Astrocyte of the spinal cord (primary cell): Measurements from ENCODE around the gene PUS3.
"Not testable (repeated sequence)": the region's sequence is repeated elsewhere in the genome, so short reads cannot be mapped to it uniquely, and the experiment has no call there.

ENCODE experiments used
- DNase-seq: peaks from one replicate; pipeline ENCODE4 v3.0.0; 2011; ENCODE audit warnings: low read depth, low spot score
- H3K4me3 ChIP-seq: 2 replicates; pipeline ENCODE4 v1.5.1; 2011; ENCODE audit warnings: low read depth, mild to moderate bottlenecking, low read length, moderate library complexity
- in situ Hi-C: cut with HindIII; loops from 2 replicates; pipeline ENCODE4 v1.10.0; 2017; ENCODE audit warnings: low sequenced_read_pairs
- TF ChIP-seq, protein P1 (sequence below): IDR thresholded peaks from 2 replicates; pipeline ENCODE4 v1.5.1; 2012; ENCODE audit warnings: low read depth, mild to moderate bottlenecking, low read length, inconsistent platforms

Gene PUS3

DNA sequence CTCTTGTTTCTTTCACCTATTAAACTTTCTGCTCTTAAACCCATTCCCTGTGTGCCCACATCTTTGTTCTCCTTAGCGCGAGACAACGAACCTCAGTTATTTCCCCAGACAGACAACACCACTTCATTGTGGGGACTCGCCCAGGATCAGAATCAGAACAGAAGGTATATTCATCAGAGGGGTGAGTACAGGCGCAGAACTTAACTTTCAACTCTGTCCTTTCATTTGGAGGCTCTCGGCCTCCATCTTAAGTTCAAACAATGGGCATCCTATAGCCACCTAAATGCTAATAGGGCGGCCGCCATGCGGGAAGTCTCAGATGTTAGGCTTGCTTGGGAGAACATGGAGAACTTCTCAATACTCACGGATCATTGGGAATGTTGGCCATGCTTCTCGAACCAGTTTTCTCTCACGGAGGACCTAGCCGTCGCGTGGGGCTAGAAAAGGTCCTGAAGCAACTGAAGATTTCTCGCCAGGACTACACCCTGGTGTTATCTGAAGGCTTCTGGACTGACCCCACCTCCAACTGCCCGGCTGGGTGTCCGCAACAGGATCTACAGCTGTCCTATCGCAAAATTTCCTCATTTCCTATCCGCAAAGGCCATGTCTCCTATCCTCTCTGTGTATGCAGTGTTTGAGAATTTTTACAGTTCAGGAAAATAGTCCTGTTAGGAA, 29.0 kb downstream of the PUS3 start:
- TF ChIP-seq, protein P1, sequence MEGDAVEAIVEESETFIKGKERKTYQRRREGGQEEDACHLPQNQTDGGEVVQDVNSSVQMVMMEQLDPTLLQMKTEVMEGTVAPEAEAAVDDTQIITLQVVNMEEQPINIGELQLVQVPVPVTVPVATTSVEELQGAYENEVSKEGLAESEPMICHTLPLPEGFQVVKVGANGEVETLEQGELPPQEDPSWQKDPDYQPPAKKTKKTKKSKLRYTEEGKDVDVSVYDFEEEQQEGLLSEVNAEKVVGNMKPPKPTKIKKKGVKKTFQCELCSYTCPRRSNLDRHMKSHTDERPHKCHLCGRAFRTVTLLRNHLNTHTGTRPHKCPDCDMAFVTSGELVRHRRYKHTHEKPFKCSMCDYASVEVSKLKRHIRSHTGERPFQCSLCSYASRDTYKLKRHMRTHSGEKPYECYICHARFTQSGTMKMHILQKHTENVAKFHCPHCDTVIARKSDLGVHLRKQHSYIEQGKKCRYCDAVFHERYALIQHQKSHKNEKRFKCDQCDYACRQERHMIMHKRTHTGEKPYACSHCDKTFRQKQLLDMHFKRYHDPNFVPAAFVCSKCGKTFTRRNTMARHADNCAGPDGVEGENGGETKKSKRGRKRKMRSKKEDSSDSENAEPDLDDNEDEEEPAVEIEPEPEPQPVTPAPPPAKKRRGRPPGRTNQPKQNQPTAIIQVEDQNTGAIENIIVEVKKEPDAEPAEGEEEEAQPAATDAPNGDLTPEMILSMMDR: no peak
- H3K4me3 ChIP-seq: no peak overlapping the region
- in situ Hi-C loops: no loop called here

DNA sequence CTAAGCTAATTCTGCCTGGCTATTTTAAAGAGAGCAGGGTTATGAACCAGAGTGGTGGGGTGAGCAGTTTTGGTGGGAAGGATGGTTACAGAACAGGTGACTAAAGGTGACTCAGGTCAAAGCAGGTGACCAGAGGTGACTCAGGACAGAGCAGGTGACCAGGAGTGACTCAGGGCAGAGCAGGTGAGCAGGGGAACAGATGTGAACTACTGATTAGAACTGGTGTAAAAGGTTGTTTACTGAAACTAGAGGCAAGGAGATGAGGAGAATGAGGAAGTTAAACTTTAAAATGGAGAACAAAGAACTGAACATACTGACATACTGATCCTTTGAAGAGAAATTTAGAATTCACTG, 30.9 kb downstream of the PUS3 start:
- TF ChIP-seq, protein P1: no peak
- in situ Hi-C loops: no loop called here
- no peak overlapping the region for H3K4me3 ChIP-seq
- DNase-seq: no peak

More for the DNA sequence above, 29.0 kb downstream of the PUS3 start:
- no peak for DNase-seq

DNA sequence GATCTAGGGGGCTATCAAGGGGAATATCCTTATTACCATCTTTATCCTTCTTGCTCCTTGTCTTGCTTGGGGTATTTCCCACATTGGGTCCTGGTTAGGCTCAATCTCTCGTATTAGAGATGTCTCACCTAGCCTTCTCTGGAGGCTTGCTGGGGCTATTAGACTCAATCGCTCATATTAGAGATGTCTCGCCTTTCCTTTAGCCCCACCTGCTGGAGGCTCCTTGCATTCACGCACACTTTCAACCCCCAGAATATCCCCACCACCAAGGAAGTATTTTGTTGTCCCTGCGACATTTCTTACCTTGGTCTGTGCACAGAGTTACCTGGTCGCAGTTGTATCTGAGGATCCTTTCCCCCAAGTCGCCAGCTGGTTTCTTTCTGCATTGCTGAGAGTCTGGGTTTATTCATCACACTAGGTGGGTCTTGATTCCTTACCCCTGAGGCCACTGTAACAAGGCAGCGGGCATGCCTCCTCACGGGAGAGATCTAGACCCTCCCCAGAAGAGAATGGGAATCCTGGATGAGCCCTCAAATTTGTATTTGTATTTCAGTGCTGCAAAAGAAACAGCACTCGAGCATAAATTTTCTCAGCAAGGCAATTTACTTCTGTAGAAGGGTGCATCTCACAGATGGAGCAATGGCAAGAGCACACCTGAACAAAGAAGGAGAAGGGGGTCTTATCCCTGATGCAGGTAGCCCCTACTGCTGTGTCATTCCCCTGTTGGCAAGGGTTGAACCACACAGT, 31.4 kb downstream of the PUS3 start:
- in situ Hi-C loops: no loop called here
- DNase-seq: peak; percentile 18
- H3K4me3 ChIP-seq: no peak overlapping the region
- TF ChIP-seq, protein P1: peak; percentile 73

DNA sequence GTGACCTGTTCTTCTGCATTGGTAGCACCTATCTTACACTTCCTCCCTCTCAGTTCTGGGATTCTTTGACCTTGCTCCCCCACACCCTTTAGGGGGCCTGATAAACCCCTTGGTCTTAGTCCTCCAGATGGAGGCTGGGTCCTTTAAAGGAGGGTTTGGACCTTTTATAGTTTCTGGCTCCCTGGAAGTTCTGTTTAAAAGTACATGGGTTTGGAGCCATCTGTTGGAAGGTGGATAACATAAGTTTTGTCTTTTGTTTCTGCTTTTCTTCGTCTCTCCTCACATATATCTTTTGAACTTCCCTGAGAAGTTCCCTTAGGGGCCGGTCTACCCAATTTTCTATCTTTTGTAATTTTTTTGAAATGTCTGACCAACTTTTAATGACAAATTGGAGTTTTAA, 33.5 kb downstream of the PUS3 start:
- DNase-seq: no peak
- TF ChIP-seq, protein P1: no peak
- in situ Hi-C loops: no loop called here
- H3K4me3 ChIP-seq: no peak overlapping the region

DNA sequence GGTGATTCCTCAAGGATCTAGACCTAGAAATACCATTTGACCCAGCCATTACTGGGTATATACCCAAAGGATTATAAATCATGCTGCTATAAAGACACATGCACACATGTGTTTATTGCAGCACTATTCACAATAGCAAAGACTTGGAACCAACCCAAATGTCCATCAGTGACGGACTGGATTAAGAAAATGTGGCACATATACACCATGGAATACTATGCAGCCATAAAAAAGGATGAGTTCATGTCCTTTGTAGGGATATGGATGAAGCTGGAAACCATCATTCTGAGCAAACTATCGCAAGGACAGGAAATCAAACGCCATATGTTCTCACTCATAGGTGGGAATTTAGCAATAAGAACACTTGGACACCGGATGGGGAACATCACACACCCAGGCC, 37.7 kb downstream of the PUS3 start:
- DNase-seq, H3K4me3 ChIP-seq, in situ Hi-C loops: not testable (repeated sequence)

DNA sequence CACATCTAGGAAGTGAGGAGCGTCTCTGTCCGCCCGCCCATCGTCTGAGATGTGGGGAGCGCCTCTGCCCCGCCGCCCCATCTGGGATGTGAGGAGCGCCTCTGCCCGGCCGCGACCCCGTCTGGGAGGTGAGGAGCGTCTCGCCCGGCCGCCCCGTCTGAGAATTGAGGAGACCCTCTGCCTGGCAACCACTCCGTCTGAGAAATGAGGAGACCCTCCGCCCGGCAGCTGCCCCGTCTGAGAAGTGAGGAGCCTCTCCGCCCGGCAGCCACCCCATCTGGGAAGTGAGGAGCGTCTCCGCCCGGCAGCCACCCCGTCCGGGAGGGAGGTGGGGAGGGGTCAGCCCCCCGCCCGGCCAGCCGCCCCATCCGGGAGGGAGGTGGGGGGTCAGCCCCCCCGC, 40.2 kb downstream of the PUS3 start:
- in situ Hi-C loops, DNase-seq, H3K4me3 ChIP-seq: not testable (repeated sequence)

DNA sequence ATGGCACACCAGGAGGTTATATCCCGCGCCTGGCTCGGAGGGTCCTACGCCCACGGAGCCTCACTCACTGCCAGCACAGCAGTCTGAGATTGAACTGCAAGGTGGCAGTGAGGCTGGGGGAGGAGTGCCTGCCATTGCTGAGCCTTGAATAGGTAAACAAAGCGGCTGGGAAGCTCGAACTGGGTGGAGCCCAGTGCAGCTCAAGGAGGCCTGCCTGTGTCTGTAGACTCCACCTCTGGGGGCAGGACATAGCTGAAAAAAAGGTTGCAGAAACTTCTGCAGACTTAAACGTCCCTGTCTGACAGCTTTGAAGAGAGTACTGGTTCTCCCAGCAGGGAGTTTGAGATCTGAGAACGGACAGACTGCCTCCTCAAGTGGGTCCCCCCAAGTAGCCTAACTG, 45.3 kb downstream of the PUS3 start:
- in situ Hi-C loops, DNase-seq: not testable (repeated sequence)

DNA sequence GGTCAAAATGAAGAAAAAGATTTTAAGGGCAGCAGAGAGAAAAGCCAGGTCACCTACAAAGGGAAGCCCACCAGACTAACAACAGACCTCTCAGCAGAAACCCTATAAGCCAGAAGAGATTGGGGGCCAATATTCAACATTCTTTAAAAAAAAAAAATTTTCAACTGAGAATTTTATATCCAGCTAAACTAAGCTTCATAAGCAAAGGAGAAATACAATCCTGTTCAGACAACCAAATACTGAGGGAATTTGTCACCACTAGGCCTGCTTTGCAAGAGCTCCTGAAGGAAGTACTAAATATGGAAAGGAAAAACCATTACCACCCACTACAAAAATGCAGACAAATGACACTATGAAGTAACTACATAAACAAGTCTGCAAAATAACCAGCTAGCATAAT, 56.8 kb downstream of the PUS3 start:
- in situ Hi-C loops: no loop called here
- H3K4me3 ChIP-seq: no peak overlapping the region
- TF ChIP-seq, protein P1: no peak
- no peak for DNase-seq

More for the DNA sequence above, 45.3 kb downstream of the PUS3 start:
- not testable (repeated sequence) for H3K4me3 ChIP-seq
